ENCODE measurements around the gene SLC7A10. TPM values are rescaled to one million over a fixed set of nuclear protein-coding genes. Genes with fewer than 3 reads are reported as not detected.

Gene SLC7A10
- total RNA-seq, 2 donors from 2014 or later, result not detected

GRCh38 chr19:33241530-33242101 is 16.0 kb upstream of the SLC7A10 start:
- DNase-seq (ENCODE audit: low spot score), result no peak
- TF ChIP-seq CTCF (IDR thresholded peaks at IDR 0.05), result peak; percentile 63
- H3K4me3 ChIP-seq, result no peak overlapping the region

GRCh38 chr19:33241091-33241529 is 15.5 kb upstream of the SLC7A10 start:
- no peak for TF ChIP-seq CTCF (IDR thresholded peaks at IDR 0.05)
- no peaks in the 10 kb centered on the region for H3K4me1 ChIP-seq (ENCODE audit: control insufficient read depth in 1 of 2, low read depth in 2 of 2)
- no peak overlapping the region for H3K4me3 ChIP-seq
- H3K36me3 ChIP-seq, result no peaks in the 10 kb centered on the region
- no peak for DNase-seq (ENCODE audit: low spot score)
- H3K27me3 ChIP-seq (replicated peaks; ENCODE audit: insufficient read depth), result no peaks in the 10 kb centered on the region
- peaks cover 5% of the 10 kb centered on the region for H3K9me3 ChIP-seq
- no peak for ATAC-seq (ENCODE audit: insufficient number of reproducible peaks, low FRiP score, low read depth)
- no peak overlapping the region for H3K27ac ChIP-seq

More at GRCh38 chr19:33241530-33242101, 16.0 kb upstream of the SLC7A10 start:
- no peak overlapping the region for H3K27ac ChIP-seq
- no peaks in the 10 kb centered on the region for H3K27me3 ChIP-seq (replicated peaks; ENCODE audit: insufficient read depth)
- H3K36me3 ChIP-seq, result no peaks in the 10 kb centered on the region
- ATAC-seq (ENCODE audit: insufficient number of reproducible peaks, low FRiP score, low read depth), result no peak
- H3K4me1 ChIP-seq (ENCODE audit: control insufficient read depth in 1 of 2, low read depth in 2 of 2), result no peaks in the 10 kb centered on the region
- H3K9me3 ChIP-seq, result peaks cover 5% of the 10 kb centered on the region

GRCh38 chr19:33240181-33240771 is 14.6 kb upstream of the SLC7A10 start:
- no peak for DNase-seq (ENCODE audit: low spot score)
- TF ChIP-seq CTCF (IDR thresholded peaks at IDR 0.05), result no peak
- Histone ChIP-seq H3K4me1 (ENCODE audit: control insufficient read depth in 1 of 2, low read depth in 2 of 2) (no peaks in the 10 kb centered on the region), H3K27me3 (replicated peaks; ENCODE audit: insufficient read depth) (no peaks in the 10 kb centered on the region), H3K4me3 (no peak overlapping the region), H3K9me3 (no peaks in the 10 kb centered on the region), H3K27ac (no peak overlapping the region), H3K36me3 (no peaks in the 10 kb centered on the region)
- ATAC-seq (ENCODE audit: insufficient number of reproducible peaks, low FRiP score, low read depth), result no peak

- Histone ChIP-seq H3K36me3 (no peaks in the 10 kb centered on the region), H3K9me3 (no peaks in the 10 kb centered on the region), H3K4me1 (ENCODE audit: control insufficient read depth in 1 of 2, low read depth in 2 of 2) (no peaks in the 10 kb centered on the region), H3K4me3 (no peak overlapping the region), H3K27ac (no peak overlapping the region), H3K27me3 (replicated peaks; ENCODE audit: insufficient read depth) (no peaks in the 10 kb centered on the region)
- no peak for DNase-seq (ENCODE audit: low spot score)
- TF ChIP-seq CTCF (IDR thresholded peaks at IDR 0.05), result no peak
- ATAC-seq (ENCODE audit: insufficient number of reproducible peaks, low FRiP score, low read depth), result no peak
Measured at GRCh38 chr19:33239223-33239975, 13.7 kb upstream of the SLC7A10 start.

- Histone ChIP-seq H3K27me3 (replicated peaks; ENCODE audit: insufficient read depth) (no peaks in the 10 kb centered on the region), H3K4me1 (ENCODE audit: control insufficient read depth in 1 of 2, low read depth in 2 of 2) (no peaks in the 10 kb centered on the region), H3K4me3 (no peak overlapping the region), H3K36me3 (no peaks in the 10 kb centered on the region), H3K27ac (no peak overlapping the region), H3K9me3 (no peaks in the 10 kb centered on the region)
- no peak for DNase-seq (ENCODE audit: low spot score)
- no peak for ATAC-seq (ENCODE audit: insufficient number of reproducible peaks, low FRiP score, low read depth)
- TF ChIP-seq CTCF (IDR thresholded peaks at IDR 0.05), result no peak
Measured at GRCh38 chr19:33238481-33239149, 13.0 kb upstream of the SLC7A10 start.

Measured in thoracic aorta (tissue), 2 donors.